Stomach (tissue), 4 donors: ENCODE measurements around the gene BORCS8.

Source experiments
- CTCF ChIP-seq, 7 experiments: fragments of 450-650 bp in 4 of 7; fragments of 200-600 bp in 3 of 7; sonication (generic) in 3 of 7; IDR thresholded peaks; one replicate each; pipeline ENCODE4 v1.5.1; 2016 to 2019; ENCODE audit warnings: antibody characterized with exemption in 7 of 7, control low read depth in 2 of 7, mild to moderate bottlenecking in 1 of 7
- POLR2A ChIP-seq, 4 donors: fragments of 450-650 bp; IDR thresholded peaks; one replicate each; pipeline ENCODE4 v1.6.1; 2016; ENCODE audit warnings: antibody characterized with exemption in 4 of 4, control low read depth in 2 of 4, mild to moderate bottlenecking in 1 of 4, moderate library complexity in 1 of 4
- POLR2AphosphoS5 ChIP-seq, 3 donors: sonication (generic); formaldehyde crosslinking; IDR thresholded peaks; one replicate each; pipeline ENCODE4 v1.6.1; 2016; ENCODE audit warnings: antibody characterized with exemption in 3 of 3

GRCh38 chr19:19214892-19215291, 22.9 kb upstream of the BORCS8 start:
- TF ChIP-seq CTCF (IDR thresholded peaks at IDR 0.05) (no peak), POLR2A (IDR thresholded peaks at IDR 0.05) (no peak), POLR2AphosphoS5 (IDR thresholded peaks at IDR 0.05) (no peak)
